Mesendoderm (in vitro differentiated cells): ENCODE measurements around the gene IL3RA.

ENCODE experiments used
- DNase-seq: peaks from one replicate; pipeline ENCODE4 v3.0.0; 2013
- H2AK5ac ChIP-seq: 2 replicates; pipeline ENCODE4 v1.6.1; 2013; ENCODE audit warnings: low read length, inconsistent platforms
- H2BK120ac ChIP-seq: 2 replicates; pipeline ENCODE4 v1.6.1; 2013; ENCODE audit warnings: low read depth, mild to moderate bottlenecking, low read length, moderate library complexity, mixed read lengths
- H2BK15ac ChIP-seq: replicated peaks from 2 replicates; pipeline ENCODE4 v1.6.1; 2013; ENCODE audit warnings: low read depth, mild to moderate bottlenecking, moderate library complexity
- H2BK5ac ChIP-seq: 2 replicates; pipeline ENCODE4 v1.6.1; 2013; ENCODE audit warnings: low read length, inconsistent platforms
- H3K18ac ChIP-seq: 2 replicates; pipeline ENCODE4 v1.6.1; 2013; ENCODE audit warnings: mild to moderate bottlenecking, low read length, mixed read lengths
- H3K23ac ChIP-seq: one replicate; pipeline ENCODE4 v1.6.1; 2013; ENCODE audit warnings: low read length
- H3K27ac ChIP-seq: 2 replicates; pipeline ENCODE4 v1.5.1; 2013; ENCODE audit warnings: low read depth, mild to moderate bottlenecking, inconsistent platforms, low read length, moderate library complexity
- H3K27me3 ChIP-seq: 2 replicates; pipeline ENCODE4 v1.6.1; 2013; ENCODE audit warnings: low read length, control low read depth, mild to moderate bottlenecking, inconsistent platforms; ENCODE audit not compliant: insufficient read depth, poor library complexity
- H3K36me3 ChIP-seq: 2 replicates; pipeline ENCODE4 v1.6.1; 2013; ENCODE audit warnings: low read length, inconsistent platforms; ENCODE audit not compliant: control insufficient read depth, insufficient read depth
- H3K4ac ChIP-seq: one replicate; pipeline ENCODE4 v1.6.1; 2013; ENCODE audit warnings: low read depth, mild to moderate bottlenecking, low read length, moderate library complexity
- H3K4me1 ChIP-seq: 2 replicates; pipeline ENCODE4 v1.6.1; 2013; ENCODE audit warnings: low read depth, low read length, inconsistent platforms; ENCODE audit not compliant: control insufficient read depth
- H3K4me2 ChIP-seq: 2 replicates; pipeline ENCODE4 v1.6.1; 2013; ENCODE audit warnings: low read length
- H3K4me3 ChIP-seq: 2 replicates; pipeline ENCODE4 v1.5.1; 2013; ENCODE audit warnings: mild to moderate bottlenecking, low read length
- H3K56ac ChIP-seq: one replicate; pipeline ENCODE4 v1.6.1; 2013; ENCODE audit warnings: low read length
- H3K79me1 ChIP-seq: 2 replicates; pipeline ENCODE4 v1.6.1; 2013; ENCODE audit warnings: low read length, inconsistent platforms
- H3K79me2 ChIP-seq: 2 replicates; pipeline ENCODE4 v1.6.1; 2013; ENCODE audit warnings: mild to moderate bottlenecking, low read length; ENCODE audit not compliant: control insufficient read depth, insufficient read depth
- H3K9ac ChIP-seq: 2 replicates; pipeline ENCODE4 v1.6.1; 2013; ENCODE audit warnings: low read length, inconsistent platforms
- H4K5ac ChIP-seq: one replicate; pipeline ENCODE4 v1.6.1; 2013; ENCODE audit warnings: low read length
- H4K8ac ChIP-seq: one replicate; pipeline ENCODE4 v1.6.1; 2013; ENCODE audit warnings: low read depth, mild to moderate bottlenecking, control low read depth, low read length, moderate library complexity
- WGBS: extraction: QIAGEN DNeasy Blood & Tissue Kit; methylation state at CpG from one replicate; pipeline ENCODE4 v1.1.7; 2013; ENCODE audit warnings: low lambda C conversion rate, missing lambda C conversion rate; ENCODE audit not compliant: insufficient coverage; ENCODE audit errors: extremely low coverage; 5-methylcytosine and 5-hydroxymethylcytosine counted together

The IL3RA gene

DNA sequence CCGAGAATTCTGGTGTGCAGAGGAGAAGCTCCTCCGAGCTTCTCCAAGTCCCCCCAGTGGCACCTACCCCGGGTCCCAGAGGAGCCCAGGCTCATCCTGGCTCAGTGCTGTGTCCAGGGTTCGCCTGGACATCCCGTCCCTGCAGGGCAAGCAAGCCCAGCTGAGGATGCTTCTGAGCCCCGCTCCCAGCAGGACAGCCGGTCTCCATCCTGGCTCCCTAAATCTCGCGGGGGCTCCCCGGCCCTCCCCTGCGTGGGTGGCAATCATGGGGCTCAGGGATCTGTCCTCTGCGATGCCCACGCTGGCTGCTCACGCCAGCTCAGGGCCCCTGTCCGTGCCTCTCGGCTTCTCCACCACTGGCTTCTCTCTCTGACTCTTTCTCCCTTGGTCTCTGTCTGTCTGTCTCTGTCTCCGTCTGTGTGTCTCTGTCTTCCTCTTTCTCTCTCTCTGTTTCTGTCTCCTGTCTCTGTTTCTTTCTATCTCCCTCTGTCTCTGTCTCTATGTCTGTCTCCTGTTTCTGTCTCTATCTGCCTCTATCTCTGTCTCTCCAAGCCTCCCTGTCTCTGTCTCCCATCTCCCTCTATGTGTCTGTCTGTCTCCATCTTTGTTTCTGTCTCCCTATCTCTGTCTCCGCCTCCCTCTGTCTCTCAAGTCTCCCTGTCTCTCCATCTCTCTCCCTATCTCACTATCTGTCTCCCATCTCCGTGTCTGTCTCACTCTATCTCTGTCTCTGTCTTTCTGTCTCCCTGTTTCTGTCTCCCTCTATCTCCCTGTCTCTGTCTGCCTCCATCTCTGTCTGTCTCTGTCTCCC lies 83.2 kb downstream of the IL3RA start:
- no peak overlapping the region for H3K56ac ChIP-seq
- no peak overlapping the region for H2BK15ac ChIP-seq
- H2AK5ac ChIP-seq = no peak overlapping the region
- no peak overlapping the region for H3K23ac ChIP-seq
- H3K4me3 ChIP-seq = no peak overlapping the region
- H3K4ac ChIP-seq = no peak overlapping the region
- H3K79me1 ChIP-seq = no peaks in the 10 kb centered on the region
- no peak overlapping the region for H4K5ac ChIP-seq
- no peak overlapping the region for H3K4me2 ChIP-seq
- WGBS = no CpG with 5 or more reads among the region's 19 CpGs
- no peak overlapping the region for H2BK5ac ChIP-seq
- no peak overlapping the region for H3K9ac ChIP-seq
- no peaks in the 10 kb centered on the region for H3K79me2 ChIP-seq
- no peak for DNase-seq
- H3K18ac ChIP-seq = no peak overlapping the region
- no peaks in the 10 kb centered on the region for H3K4me1 ChIP-seq
- H3K27ac ChIP-seq = no peak overlapping the region
- H3K27me3 ChIP-seq = no peaks in the 10 kb centered on the region
- no peak overlapping the region for H2BK120ac ChIP-seq
- H3K36me3 ChIP-seq = peaks cover 9% of the 10 kb centered on the region
- H4K8ac ChIP-seq = no peak overlapping the region

- peaks cover 9% of the 10 kb centered on the region for H3K36me3 ChIP-seq
- no peak for DNase-seq
- WGBS = no CpG with 5 or more reads among the region's 14 CpGs
These were observed 83.8 kb downstream of the IL3RA start for GRCh38 chrX:1420371-1420770.

GRCh38 chrX:1421433-1422134 lies 85.0 kb downstream of the IL3RA start:
- Histone ChIP-seq H3K56ac (no peak overlapping the region), H3K18ac (no peak overlapping the region), H3K27me3 (no peaks in the 10 kb centered on the region), H3K9ac (no peak overlapping the region), H4K8ac (no peak overlapping the region), H3K4me1 (no peaks in the 10 kb centered on the region), H4K5ac (no peak overlapping the region), H3K4me3 (no peak overlapping the region), H3K4ac (no peak overlapping the region), H3K23ac (no peak overlapping the region), H3K27ac (no peak overlapping the region), H2AK5ac (no peak overlapping the region), H3K4me2 (no peak overlapping the region), H3K79me2 (no peaks in the 10 kb centered on the region), H2BK15ac (no peak overlapping the region), H3K36me3 (peaks cover 3% of the 10 kb centered on the region), H2BK120ac (no peak overlapping the region), H3K79me1 (no peaks in the 10 kb centered on the region), H2BK5ac (no peak overlapping the region)
- no peak for DNase-seq
- WGBS = no CpG with 5 or more reads among the region's 19 CpGs

More at GRCh38 chrX:1420371-1420770, 83.8 kb downstream of the IL3RA start:
- Histone ChIP-seq H3K9ac (no peak overlapping the region), H2BK5ac (no peak overlapping the region), H3K79me1 (no peaks in the 10 kb centered on the region), H3K27ac (no peak overlapping the region), H3K79me2 (no peaks in the 10 kb centered on the region), H4K8ac (no peak overlapping the region), H3K18ac (no peak overlapping the region), H3K4me1 (no peaks in the 10 kb centered on the region), H3K23ac (no peak overlapping the region), H2BK120ac (no peak overlapping the region), H3K56ac (no peak overlapping the region), H4K5ac (no peak overlapping the region), H3K27me3 (no peaks in the 10 kb centered on the region), H2AK5ac (no peak overlapping the region), H3K4ac (no peak overlapping the region), H3K4me3 (no peak overlapping the region), H2BK15ac (no peak overlapping the region), H3K4me2 (no peak overlapping the region)

GRCh38 chrX:1422135-1422465 lies 85.5 kb downstream of the IL3RA start:
- H3K4ac ChIP-seq = no peak overlapping the region
- no peak overlapping the region for H2BK5ac ChIP-seq
- no peak overlapping the region for H3K56ac ChIP-seq
- WGBS = no CpG with 5 or more reads among the region's 4 CpGs
- no peak overlapping the region for H3K27ac ChIP-seq
- DNase-seq = no peak
- no peak overlapping the region for H2BK15ac ChIP-seq
- H3K27me3 ChIP-seq = no peaks in the 10 kb centered on the region
- H3K36me3 ChIP-seq = no peaks in the 10 kb centered on the region
- no peaks in the 10 kb centered on the region for H3K79me1 ChIP-seq
- no peaks in the 10 kb centered on the region for H3K79me2 ChIP-seq
- no peak overlapping the region for H4K8ac ChIP-seq
- no peak overlapping the region for H3K4me2 ChIP-seq
- H3K4me1 ChIP-seq = no peaks in the 10 kb centered on the region
- no peak overlapping the region for H3K23ac ChIP-seq
- H3K4me3 ChIP-seq = no peak overlapping the region
- no peak overlapping the region for H4K5ac ChIP-seq
- no peak overlapping the region for H2BK120ac ChIP-seq
- H3K9ac ChIP-seq = no peak overlapping the region
- no peak overlapping the region for H2AK5ac ChIP-seq
- no peak overlapping the region for H3K18ac ChIP-seq

DNA sequence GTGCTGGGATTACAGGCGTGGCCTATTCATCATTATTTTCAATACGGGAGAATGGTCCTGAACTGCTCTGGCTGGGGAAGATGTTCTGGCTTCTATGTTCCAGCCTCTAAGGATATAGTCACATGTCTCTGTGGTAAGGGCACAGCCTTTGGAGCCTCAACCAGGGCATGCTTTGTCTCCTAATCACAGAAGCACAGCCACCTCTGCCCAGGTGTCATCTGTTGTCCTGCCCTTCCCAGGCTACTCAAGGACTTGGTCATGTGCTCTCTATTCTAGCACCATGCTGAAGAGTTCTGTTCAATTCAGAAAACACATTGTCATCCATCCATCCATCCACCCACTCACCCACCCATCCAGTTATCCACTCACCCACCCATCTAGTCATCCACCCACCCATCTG lies 86.6 kb downstream of the IL3RA start:
- Histone ChIP-seq H3K4me2 (no peak overlapping the region), H3K4me3 (no peak overlapping the region), H2BK5ac (no peak overlapping the region), H4K8ac (no peak overlapping the region), H3K4ac (no peak overlapping the region), H3K9ac (no peak overlapping the region), H3K79me2 (no peaks in the 10 kb centered on the region), H3K4me1 (no peaks in the 10 kb centered on the region), H3K23ac (no peak overlapping the region), H3K79me1 (no peaks in the 10 kb centered on the region), H3K36me3 (peaks cover 2% of the 10 kb centered on the region), H4K5ac (no peak overlapping the region), H3K27me3 (no peaks in the 10 kb centered on the region), H2BK120ac (no peak overlapping the region), H2AK5ac (no peak overlapping the region), H3K18ac (no peak overlapping the region), H3K56ac (no peak overlapping the region), H2BK15ac (no peak overlapping the region), H3K27ac (no peak overlapping the region)
- no peak for DNase-seq
- WGBS = no CpG with 5 or more reads among the region's 2 CpGs
